Esophagus muscularis mucosa (tissue), 4 donors: ENCODE measurements around the gene PVR. TPM values are rescaled to one million over a fixed set of nuclear protein-coding genes. Genes with fewer than 3 reads are reported as not detected.

Experiments used
- DNase-seq: peaks from one replicate; pipeline ENCODE4 v3.0.0-alpha.2; 2017; ENCODE audit errors: extremely low spot score
- H3K27ac ChIP-seq, 4 donors: fragments of 200-600 bp; sonication (generic); replicated peaks in 1 of 4; 1 replicate in 3 of 4; 2 replicates in 1 of 4; pipeline ENCODE4 v1.5.1; 2016 to 2019; ENCODE audit warnings: mild to moderate bottlenecking in 1 of 4
- H3K27me3 ChIP-seq, 4 donors: fragments of 200-600 bp; sonication (generic); one replicate each; pipeline versions ENCODE4 v1.5.1 to v1.6.0; 2016 to 2019
- H3K36me3 ChIP-seq, 4 donors: fragments of 200-600 bp; sonication (generic); one replicate each; pipeline ENCODE4 v1.5.1; 2016 to 2019
- H3K4me1 ChIP-seq, 4 donors: fragments of 200-600 bp; sonication (generic); one replicate each; pipeline ENCODE4 v1.5.1; 2016 to 2019
- H3K4me3 ChIP-seq, 4 donors: fragments of 200-600 bp; sonication (generic); 1 replicate in 2 of 4; 2 replicates in 2 of 4; pipeline ENCODE4 v1.5.1; 2016 to 2019; ENCODE audit warnings: mild to moderate bottlenecking in 4 of 4, moderate library complexity in 1 of 4
- H3K9me3 ChIP-seq, 4 donors: fragments of 200-600 bp; sonication (generic); 1 replicate in 3 of 4; 2 replicates in 1 of 4; pipeline ENCODE4 v1.5.1; 2016 to 2019
- EP300 ChIP-seq: sonication (generic); formaldehyde crosslinking; IDR thresholded peaks from one replicate; pipeline ENCODE4 v1.6.1; 2017; ENCODE audit warnings: antibody characterized with exemption
- POLR2A ChIP-seq: fragments of 450-650 bp; IDR thresholded peaks from one replicate; pipeline ENCODE4 v1.6.1; 2017; ENCODE audit warnings: antibody characterized with exemption, moderate library complexity, mild to moderate bottlenecking, low read depth
- POLR2AphosphoS5 ChIP-seq, 2 donors: sonication (generic); formaldehyde crosslinking; IDR thresholded peaks; one replicate each; pipeline ENCODE4 v1.6.1; 2017; ENCODE audit warnings: antibody characterized with exemption in 2 of 2
- WGBS: methylation state at CpG from one replicate; pipeline ENCODE4 v1.1.5; 2018; 5-methylcytosine and 5-hydroxymethylcytosine counted together
- intact Hi-C: fragments of 100-400 bp; cut with DNase I; formaldehyde crosslinking; loops from one replicate; pipeline ENCODE4 v1.15.1; 2023
- total RNA-seq, 4 donors: library from RNA; depleted of rRNA; stranded (reverse); fragments of >200 nt; gene quantifications; one replicate each; pipeline versions ENCODE4 v1.1.0 to v1.2.1, GENCODE V29; 2016
- TF ChIP-seq, protein P1 (sequence below), 3 experiments: fragments of 200-600 bp in 2 of 3; fragments of 450-650 bp in 1 of 3; sonication (generic) in 2 of 3; IDR thresholded peaks; one replicate each; pipeline ENCODE4 v1.5.1; 2017 to 2019; ENCODE audit warnings: antibody characterized with exemption in 3 of 3, mild to moderate bottlenecking in 2 of 3, moderate library complexity in 1 of 3

PVR gene
- total RNA-seq, 4 donors from 2014 or later = 20.8 to 58.3 (median 49.0) TPM

DNA sequence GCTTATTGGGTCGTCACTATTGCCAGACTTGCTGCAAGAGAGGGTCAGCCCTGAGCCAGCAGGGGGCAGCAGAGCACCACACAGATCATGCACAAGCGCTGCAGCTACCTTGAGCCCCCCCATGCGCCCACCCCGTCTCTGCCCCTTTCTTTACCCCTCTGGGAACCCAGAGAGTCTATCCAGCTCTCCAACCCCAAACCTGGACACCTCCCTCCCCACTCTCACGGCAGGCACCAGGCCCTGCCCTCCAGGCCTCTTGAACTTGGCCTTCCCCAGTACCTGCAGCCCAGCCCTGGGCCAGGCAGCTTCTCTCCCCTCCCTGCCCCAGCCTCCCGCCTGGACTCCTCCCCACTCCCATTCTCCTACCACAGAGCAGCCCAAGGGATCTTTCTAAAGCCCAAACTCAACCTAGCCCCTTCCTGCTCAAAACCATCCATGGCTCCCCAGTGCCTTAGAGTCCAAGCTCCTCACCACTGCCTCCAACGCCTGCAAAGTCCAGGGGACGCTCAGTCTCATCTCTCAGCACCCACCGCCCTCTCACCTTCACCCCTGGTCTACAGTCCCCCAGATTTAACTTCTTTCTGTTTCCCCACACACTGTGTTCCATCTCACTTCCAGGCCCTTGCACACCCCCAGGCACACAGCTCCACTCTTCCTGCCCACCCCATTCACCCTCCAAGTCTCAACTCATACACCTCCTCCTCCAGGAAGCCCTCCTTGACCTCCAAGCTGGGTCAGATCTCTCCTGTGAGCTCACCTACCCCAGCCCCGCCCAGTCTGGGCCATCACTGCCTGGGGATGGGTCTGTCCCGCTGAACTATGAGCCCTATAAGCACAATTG, 45.8 kb downstream of the PVR start:
- Histone ChIP-seq H3K27me3 (no peaks in the 10 kb centered on the region), H3K27ac (no peak overlapping the region), H3K36me3 (no peaks in the 10 kb centered on the region), H3K4me1 (peaks cover 17 to 25% (median 20%) of the 10 kb centered on the region in 4 donors), H3K9me3 (no peaks in the 10 kb centered on the region), H3K4me3 (no peak overlapping the region)
- TF ChIP-seq EP300 = no peak
- TF ChIP-seq POLR2A = no peak
- TF ChIP-seq, protein P1, sequence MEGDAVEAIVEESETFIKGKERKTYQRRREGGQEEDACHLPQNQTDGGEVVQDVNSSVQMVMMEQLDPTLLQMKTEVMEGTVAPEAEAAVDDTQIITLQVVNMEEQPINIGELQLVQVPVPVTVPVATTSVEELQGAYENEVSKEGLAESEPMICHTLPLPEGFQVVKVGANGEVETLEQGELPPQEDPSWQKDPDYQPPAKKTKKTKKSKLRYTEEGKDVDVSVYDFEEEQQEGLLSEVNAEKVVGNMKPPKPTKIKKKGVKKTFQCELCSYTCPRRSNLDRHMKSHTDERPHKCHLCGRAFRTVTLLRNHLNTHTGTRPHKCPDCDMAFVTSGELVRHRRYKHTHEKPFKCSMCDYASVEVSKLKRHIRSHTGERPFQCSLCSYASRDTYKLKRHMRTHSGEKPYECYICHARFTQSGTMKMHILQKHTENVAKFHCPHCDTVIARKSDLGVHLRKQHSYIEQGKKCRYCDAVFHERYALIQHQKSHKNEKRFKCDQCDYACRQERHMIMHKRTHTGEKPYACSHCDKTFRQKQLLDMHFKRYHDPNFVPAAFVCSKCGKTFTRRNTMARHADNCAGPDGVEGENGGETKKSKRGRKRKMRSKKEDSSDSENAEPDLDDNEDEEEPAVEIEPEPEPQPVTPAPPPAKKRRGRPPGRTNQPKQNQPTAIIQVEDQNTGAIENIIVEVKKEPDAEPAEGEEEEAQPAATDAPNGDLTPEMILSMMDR (IDR thresholded peaks at IDR 0.05) = peak in 2 of 3 experiments; percentile 85 to 92
- intact Hi-C loops = loop anchor here (1.0 to 5.0 kb wide), 3 partner anchors 33 to 155 kb away; no protein-coding TSS in a partner anchor
- no peak for DNase-seq
- 44% methylated on average over 10 of the region's 11 CpGs for WGBS

DNA sequence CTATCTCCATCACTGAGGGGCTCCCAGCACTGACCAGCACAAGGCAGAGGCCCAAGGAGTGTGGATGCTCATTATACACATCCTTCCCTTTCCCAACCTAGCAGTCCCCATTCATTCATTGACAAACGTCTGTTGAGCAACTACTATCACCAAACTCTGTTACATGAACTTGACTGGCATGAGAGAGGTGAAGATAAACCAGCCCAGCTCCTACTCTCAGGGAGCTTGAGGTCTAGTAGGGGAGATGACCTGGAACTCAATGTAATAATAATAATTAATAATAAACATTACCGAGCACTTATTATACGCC, 46.4 kb downstream of the PVR start:
- Histone ChIP-seq H3K9me3 (no peaks in the 10 kb centered on the region), H3K27ac (no peak overlapping the region), H3K36me3 (no peaks in the 10 kb centered on the region), H3K4me1 (peaks cover 12 to 24% (median 17%) of the 10 kb centered on the region in 4 donors), H3K4me3 (no peak overlapping the region), H3K27me3 (no peaks in the 10 kb centered on the region)
- WGBS = 87% methylated on average over 3 of the region's 3 CpGs
- intact Hi-C loops = no loop called here
- TF ChIP-seq EP300 (no peak), POLR2AphosphoS5 (IDR thresholded peaks at IDR 0.05) (no peak), POLR2A (no peak)
- TF ChIP-seq, protein P1 (IDR thresholded peaks at IDR 0.05) = no peak
- DNase-seq = no peak

DNA sequence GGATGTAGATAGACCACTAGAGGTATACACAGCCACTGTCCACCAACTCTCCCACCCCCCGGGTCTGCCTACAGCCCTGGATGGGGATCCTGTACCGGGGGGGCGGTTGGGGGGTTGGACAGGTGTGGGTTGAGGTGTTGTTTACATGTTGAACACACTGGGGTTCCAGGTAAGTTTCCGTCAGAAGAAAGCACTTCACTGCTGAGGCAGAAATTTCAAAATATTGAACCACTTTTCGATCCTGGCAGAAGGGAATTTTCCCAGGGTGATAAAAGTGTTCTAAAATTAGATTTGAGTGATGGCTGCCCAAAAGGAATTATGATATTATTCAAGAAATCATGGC, 48.6 kb downstream of the PVR start:
- TF ChIP-seq POLR2AphosphoS5 (IDR thresholded peaks at IDR 0.05) (no peak), POLR2A (no peak), EP300 (no peak)
- TF ChIP-seq, protein P1 (IDR thresholded peaks at IDR 0.05) = no peak
- intact Hi-C loops = no loop called here
- Histone ChIP-seq H3K4me1 (peaks cover 11 to 24% (median 16%) of the 10 kb centered on the region in 4 donors), H3K9me3 (no peaks in the 10 kb centered on the region), H3K36me3 (no peaks in the 10 kb centered on the region), H3K4me3 (no peak overlapping the region), H3K27me3 (peaks cover 0 to 2% (median 0%) of the 10 kb centered on the region in 4 donors), H3K27ac (peak overlapping the region in 1 of 4 donors; percentile 5)
- DNase-seq = no peak
- WGBS = 54% methylated on average over 5 of the region's 5 CpGs

DNA sequence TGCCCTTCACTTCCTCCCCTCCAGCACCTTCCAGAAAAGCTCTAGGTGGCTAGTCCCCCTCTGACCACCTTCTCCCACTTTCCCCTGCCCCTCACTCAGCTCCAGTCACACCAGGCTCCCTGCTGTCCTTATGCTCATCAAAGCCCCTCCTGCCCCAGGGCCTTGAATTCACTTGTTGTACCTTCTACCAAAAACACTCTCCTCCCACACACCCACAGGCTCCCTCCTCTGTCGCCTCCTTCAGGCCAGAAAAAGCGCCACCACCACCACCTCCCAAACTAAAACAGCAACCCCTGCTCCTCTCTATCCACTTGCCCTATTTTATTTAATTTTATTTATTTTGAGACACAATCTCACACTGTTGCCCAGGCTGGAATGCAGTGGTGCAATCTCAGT, 50.5 kb downstream of the PVR start:
- intact Hi-C loops = no loop called here
- no peak overlapping the region for H3K27ac ChIP-seq
- no peaks in the 10 kb centered on the region for H3K36me3 ChIP-seq
- no peak overlapping the region for H3K4me3 ChIP-seq
- peaks cover 7 to 22% (median 11%) of the 10 kb centered on the region in 4 donors for H3K4me1 ChIP-seq
- no peak for DNase-seq
- H3K9me3 ChIP-seq = no peaks in the 10 kb centered on the region
- no peak for TF ChIP-seq POLR2AphosphoS5 (IDR thresholded peaks at IDR 0.05)
- no peak for TF ChIP-seq POLR2A
- H3K27me3 ChIP-seq = peaks cover 0 to 19% (median 0%) of the 10 kb centered on the region in 4 donors
- 85% methylated on average over 2 of the region's 2 CpGs for WGBS

DNA sequence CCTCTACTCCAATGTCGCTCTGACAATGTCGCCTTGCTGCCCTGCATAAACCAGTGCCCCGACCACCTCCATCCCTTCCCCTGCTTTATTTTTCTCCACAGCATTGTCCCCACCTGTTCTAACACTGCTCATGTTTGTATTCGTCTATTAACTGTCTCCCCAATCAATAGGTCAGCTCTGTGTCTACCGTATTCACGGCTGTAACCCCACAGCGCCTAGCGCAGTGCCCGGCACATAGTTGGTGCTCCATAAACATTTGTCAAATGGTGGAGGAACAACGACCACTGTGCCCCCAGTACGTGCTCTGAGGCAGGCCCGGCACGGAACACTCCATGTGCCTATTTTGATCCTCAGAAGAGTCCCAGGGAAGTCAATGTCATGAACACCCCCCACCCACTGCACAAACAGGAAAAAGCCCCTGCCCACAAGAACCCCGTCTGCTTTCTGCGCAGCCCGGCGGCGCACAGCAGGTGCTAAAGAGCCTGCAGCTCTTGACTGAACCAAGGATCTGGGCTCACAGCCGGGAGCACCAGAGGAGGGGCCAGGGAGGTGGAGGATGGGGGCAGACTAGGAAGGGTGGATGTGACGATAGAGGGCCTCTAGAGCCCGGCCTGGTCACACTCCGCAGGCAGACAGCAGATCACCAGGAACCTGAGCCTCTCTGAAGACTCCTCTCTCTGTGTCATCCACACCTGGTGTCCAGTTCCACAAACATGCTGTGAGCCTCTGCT, 53.4 kb downstream of the PVR start:
- peaks cover 0 to 19% (median 0%) of the 10 kb centered on the region in 4 donors for H3K27me3 ChIP-seq
- H3K9me3 ChIP-seq = no peaks in the 10 kb centered on the region
- WGBS = 73% methylated on average over 12 of the region's 22 CpGs
- H3K27ac ChIP-seq = no peak overlapping the region
- H3K4me3 ChIP-seq = no peak overlapping the region
- no peak for TF ChIP-seq POLR2AphosphoS5 (IDR thresholded peaks at IDR 0.05)
- TF ChIP-seq EP300 = no peak
- TF ChIP-seq POLR2A = no peak
- TF ChIP-seq, protein P1 (IDR thresholded peaks at IDR 0.05) = no peak
- H3K36me3 ChIP-seq = no peaks in the 10 kb centered on the region
- peaks cover 0 to 16% (median 2%) of the 10 kb centered on the region in 4 donors for H3K4me1 ChIP-seq
- DNase-seq = no peak
- intact Hi-C loops = no loop called here
